NCI-H2196 treated with DMSO at 0.1 percent for 48 hours (cell line): Measurements from ENCODE around the gene ALMS1.
"Not testable (repeated sequence)": the region's sequence is repeated elsewhere in the genome, so short reads cannot be mapped to it uniquely, and the experiment has no call there.

Experiments used
- DNase-seq: peaks from one replicate; lab custom pipeline; 2025; ENCODE audit not compliant: unreplicated experiment; lab: John Stamatoyannopoulos, UW

The ALMS1 gene

DNA sequence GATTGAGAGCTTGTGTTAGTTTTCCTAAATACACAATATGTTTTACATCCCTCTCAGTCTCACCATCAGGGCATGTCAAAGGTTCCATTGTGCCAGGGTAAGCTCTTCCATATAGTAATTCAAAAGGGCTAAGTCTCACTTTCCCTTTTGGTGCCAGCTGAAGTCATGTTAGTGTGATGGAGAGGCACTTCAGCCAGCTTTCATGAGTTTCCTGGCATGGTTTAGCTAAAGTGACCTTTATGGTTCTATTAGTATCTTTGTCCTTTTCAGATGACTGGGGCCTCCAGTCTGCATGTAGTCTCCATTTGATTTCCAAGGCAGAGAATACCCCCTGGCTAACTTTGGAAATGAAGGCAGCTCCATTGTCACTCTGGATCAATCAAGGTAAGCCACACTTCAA, 229.4 kb downstream of the ALMS1 start:
- no peak for DNase-seq

DNA sequence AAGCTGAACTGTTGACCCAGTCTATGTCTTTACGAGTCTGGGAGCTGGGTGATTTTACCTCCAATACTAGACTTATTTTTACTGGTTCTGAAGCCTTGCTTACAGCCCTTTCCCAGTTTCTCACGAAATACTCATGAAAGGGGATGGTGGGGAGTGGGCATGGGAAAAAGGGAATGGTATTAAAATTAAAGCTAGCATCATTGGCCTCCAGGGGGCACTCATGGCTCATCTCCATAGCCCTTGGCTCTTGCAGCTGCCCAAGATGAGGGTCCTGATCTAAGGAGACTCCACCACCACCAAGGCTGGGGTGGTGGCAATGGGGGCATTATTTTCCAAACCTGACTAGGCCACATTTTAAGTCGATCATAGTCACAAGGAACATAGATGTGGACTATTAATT, 234.3 kb downstream of the ALMS1 start:
- not testable (repeated sequence) for DNase-seq

DNA sequence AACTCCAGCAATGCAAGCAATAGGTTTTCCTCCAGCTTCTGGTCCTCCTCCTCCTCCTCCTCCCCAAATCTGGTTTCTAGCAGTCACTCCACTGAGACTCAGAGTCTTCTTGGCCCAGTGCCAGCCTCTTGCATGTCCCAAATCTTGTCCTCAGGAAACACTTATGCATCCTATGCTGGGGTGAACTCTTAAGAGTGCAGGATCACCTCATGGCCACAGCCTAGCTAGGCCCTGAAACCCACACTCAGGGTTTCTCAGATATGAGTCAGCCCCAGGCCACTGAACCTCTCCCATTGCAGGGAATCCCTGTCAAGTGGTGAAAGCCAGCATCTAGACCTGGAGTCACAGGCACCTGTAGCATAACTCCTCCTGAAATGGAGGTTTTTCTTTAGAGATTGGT, 238.4 kb downstream of the ALMS1 start:
- not testable (repeated sequence) for DNase-seq

DNA sequence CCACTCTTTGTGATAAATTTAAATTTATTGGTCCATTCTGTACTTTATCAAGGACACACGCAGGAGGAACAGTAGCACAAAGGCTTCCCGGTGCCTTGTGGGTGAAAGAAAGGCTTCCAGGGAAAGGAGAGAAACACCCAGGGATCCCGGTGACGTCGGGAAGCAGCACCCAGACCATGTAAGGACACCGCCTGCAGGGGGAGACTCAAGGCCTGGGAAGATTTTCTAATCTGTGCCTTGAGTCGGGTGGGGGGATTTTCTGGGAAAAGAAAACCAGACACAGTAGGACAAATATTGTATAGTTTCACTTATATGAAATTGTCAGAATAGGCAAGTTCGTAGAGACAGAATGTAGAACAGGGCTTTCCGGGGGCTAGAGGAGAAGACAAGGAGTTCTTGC, 239.0 kb downstream of the ALMS1 start:
- DNase-seq: not testable (repeated sequence)

DNA sequence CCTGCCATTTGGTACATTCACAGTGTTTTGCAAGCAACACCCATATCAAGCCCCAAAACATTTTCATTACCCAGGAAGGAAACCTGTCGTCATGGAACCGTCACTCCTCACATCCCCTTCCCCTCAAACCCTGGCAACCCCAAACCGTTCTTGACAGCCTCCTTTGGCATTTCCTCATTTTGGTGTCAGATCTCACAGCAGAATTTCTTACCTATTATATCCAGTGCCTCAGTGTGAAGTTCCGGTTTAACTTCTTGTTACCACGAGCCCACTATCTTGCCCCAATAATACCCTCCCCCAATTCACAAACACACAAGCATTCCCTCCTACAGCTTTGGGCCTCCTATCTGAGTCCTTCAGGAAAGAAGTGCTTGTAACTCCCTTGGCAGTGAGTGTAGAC, 240.6 kb downstream of the ALMS1 start:
- DNase-seq: not testable (repeated sequence)

DNA sequence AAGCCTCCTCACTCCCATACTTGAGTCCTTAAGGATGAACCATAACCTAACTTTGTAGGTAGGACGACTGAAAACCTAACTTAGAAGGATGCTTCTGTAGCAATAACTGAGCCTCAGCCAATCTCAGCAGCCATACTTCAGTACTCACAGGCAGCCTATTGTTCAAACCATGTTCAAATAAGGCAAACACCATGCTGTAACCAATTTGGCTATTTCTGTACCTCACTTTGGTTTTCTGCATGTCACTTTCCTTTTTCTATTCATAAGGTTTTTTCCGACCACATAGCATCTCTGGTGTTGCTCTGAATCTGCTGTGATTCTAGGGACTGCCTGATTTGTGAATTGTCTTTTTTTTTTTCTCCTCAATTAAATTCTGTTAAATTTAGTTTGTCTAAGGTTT, 242.9 kb downstream of the ALMS1 start:
- not testable (repeated sequence) for DNase-seq

DNA sequence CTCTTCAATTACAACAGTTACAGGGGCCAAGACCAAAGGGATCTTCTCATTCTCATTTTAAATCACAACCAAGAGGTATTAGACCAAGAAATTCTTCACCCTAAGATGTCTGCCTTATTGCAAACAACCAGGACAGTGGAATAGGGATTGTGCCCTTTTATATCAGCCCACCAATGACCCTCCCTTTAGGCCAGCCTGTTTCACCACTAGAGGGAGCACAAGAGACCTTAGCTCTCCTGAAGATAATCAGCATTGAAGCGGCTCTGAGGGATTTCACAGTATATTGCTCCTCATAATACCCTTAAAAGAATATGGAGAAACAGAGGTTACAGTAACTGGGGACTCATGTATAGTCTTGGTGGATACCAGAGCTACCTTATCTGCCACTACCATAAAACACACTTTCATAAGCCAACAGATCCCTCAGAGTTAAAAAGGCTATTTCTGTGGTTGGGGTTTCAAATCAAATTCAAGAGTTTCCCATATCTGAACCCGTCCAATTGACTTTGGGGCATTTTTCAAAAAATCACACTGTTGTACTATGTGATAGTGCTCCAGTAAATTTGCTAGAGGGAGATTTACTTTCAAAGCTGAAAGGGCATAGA, 245.1 kb downstream of the ALMS1 start:
- not testable (repeated sequence) for DNase-seq

DNA sequence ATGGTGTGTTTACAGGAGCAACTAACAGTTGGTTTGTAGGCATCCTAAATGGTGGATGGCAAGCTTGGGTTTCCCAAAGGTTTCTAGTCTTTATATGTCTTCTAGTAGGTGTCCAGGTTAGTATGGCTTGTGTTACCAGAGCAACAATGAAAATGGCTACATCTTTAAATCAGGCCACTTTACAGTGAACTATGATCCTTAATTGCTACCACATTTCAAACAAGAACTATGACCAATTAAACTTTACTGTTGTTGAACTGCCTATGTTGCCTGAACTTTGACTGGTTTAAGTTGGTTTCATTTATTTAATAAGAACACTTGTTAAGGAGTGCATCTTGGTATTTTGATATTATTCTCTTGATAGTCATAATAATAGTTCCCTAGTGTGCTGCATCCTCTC, 251.3 kb downstream of the ALMS1 start:
- not testable (repeated sequence) for DNase-seq

DNA sequence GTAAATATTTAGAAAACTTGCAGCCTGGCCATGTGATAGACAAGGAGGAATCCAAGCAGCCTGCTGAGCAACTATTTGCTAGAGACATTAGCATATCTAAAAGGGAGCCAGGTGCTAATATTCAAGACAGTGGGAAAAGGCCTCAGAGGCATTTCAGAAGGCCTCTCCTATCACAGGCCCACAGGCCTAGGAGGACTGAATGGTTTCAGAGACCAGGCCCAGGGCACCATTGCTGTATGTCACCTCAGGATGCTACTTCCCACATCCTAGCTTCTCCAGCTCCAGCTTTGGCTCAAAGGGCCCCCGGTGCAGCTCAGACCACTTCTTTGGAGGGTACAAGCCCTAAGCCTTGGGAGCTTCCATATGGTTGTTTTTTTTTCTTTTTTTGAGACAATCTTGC, 252.8 kb downstream of the ALMS1 start:
- no peak for DNase-seq

DNA sequence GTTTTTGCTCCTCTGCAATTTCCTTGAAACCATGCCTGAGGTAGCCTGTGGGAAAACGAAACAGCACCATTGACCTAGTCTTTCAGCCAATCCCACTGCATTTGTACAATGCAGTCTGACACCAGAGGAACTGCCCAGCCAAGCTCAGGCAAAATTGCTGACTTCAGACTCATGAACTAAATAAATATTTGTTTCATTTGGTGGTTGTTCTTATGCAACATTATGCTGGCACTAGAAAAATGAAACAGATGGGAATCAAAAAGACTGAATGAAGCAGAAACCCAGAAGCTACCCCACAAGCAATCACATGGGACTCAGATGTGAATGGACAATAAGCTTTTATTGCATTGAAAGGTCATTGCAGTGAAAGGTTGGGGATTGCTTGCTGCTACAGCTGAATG, 254.9 kb downstream of the ALMS1 start:
- DNase-seq: no peak

DNA sequence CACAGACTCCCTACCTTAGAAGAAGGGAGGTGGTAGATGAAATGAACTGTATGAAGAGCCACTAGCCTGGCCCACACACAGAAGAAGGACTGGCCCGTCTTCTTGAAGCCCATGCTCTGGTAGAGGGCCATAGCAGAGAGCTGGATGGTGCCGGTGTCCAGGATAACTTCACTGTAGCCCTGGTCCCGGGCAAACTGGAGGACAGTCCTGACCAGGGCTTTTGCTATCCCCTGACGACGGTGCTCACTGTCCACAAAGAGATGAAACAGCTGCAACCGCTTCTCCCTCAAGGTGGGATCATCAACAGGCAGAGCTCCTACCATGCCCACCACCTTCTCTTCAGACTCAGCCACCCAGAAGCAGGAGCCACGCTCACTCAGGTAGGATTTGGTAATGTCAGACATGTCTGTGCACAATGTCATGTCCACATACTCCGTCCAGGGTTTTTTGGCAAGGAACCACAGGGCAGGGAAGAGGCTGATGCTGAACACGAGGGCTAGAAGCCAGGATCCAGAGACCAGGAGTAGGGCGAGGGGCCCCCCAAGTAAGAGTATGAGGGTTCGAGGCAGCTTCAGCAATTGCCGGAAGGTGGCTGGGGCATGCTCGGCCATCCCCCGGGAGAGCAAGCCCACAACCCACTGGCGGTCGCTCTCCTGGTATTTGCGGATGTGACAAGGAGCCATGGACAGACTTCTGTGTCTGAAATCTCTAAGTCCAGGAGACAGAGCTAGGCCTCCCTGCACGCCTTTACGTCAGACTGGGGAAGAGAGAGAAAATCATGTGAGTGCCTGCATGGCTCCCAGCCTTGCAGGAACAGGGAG, 255.5 kb downstream of the ALMS1 start:
- no peak for DNase-seq

DNA sequence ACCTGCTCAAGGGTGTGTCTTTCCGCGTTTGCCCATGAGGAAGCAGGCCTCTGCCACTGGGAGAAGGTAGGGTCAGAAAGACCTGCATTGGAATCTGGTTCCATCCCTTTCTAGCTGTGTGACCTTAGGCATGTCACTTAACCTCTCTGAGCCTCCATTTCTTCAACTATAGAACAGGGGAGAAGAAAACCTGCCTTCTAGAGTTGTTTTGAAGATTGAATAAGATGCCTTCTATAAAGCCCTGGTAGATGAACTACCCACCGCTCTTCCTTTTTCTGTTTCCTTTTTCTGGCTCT, 256.1 kb downstream of the ALMS1 start:
- no peak for DNase-seq

DNA sequence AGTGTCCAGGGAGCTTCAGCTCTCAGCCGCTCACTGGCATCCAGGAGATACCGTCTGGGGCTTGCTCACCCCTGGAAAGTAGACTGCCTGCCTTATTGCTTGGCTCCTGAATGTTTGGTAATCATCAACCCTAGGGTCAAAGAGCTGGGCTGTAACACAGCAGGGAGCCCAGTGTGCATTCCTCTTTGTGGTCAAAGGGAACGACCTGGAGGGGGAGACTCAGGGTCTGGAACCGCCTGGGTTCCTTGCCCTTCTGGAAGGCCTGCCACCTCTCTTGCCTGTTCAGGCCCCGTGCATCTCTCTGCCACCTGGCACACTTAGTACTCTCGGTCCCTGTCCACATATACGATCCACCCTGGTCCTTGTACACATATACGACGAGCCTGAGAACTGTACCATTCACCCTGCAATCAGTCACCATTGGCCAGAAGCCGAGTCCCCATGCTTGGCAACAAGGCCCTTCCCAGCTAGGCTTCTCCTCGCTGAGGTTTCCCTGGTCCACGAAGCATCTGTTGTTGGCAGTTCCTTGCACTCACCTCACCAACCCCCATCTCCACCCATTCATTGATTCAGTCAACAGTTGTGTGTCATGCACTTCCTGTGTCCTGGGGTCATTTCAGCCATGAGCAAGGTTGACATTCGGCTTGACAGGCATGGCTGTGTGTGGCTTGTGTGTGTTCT, 256.8 kb downstream of the ALMS1 start, which contains the start of gene NAT8:
TSS of gene NAT8 (minus strand) at position 85 of the 681 bp plus-strand sequence. CDS start 794 bp downstream, outside the sequence.
- no peak for DNase-seq

DNA sequence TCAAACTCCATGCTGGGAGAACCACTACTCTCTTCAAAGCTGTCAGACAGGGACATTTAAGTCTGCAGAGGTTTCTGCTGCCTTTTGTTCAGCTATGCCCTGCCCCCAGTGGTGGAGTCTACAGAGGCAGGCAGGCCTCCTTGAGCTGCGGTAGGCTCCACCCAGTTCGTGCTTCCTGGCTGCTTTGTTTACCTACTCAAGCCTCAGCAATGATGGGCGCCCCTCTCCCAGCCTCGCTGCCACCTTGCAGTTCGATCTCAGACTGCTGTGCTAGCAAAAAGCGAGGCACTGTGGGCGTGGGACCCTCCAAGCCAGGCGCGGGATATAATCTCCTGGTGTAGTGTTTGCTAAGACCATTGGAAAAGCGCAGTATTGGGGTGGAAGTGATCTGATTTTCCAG, 262.1 kb downstream of the ALMS1 start:
- DNase-seq: not testable (repeated sequence)

DNA sequence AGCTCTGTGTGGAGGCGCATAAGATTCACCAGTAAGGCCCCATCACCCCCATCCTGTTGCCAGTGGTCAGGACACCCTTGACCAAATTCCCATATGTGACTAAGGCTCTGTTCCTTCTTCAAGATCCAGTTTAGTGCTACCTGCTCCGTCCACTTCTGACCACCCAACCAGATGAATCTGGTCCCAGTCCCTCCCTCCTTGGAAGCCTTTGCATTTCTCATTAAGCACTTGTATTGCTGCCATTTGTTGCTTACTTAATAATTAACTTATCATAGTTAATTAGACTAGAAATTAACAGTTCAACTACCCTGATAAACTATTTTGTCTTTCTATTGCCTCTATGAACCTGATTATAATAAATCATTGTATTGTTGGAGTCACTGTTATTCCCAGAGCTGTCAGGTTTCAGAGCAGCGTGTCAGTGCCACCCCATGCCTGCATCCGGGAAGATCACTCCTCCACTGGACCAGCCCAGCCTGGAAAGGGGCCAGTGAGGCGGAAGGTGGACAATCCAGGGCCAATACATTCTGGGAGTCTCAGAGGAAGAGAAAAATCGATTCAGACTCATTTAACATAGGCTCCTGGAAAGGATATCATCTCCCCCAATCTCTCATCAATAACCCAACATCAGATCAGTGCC, 266.1 kb downstream of the ALMS1 start:
- no peak for DNase-seq

DNA sequence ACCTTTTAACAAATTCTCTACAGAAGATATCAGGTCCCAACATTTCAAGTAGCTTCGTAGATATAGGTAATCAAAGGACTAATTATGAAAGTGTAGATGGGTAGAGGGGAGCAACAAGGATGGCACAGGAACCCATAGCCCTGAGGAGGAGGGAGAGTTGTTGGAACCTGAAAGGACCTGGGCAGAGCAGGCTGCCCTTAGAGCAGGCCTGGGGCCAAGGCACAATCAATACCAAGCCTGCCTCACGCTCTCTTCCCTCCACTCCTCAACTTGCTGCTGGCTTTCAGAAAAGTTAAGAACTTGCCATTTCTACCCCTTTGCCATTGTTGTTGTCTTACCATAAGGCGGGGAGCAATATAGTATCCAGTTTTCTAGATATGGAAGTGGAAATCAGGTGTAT, 266.7 kb downstream of the ALMS1 start:
- no peak for DNase-seq

DNA sequence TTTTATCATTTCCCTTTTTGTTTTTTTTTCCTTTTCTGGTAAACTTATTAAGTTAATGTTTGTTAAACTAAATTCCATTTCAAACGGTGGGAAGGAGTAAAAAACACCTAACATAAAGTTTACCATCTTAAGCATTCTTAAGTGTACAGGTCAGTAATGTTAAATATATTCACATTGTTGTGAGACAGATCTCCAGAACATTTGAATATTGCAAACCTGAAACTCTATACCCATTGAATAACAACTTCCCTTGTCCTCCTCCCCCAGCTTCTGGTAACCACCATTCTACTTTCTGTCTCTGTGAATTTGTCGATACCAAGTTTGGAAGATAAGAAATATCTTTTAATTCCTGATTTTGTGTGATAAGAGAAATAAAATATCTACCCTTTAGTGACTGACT, 268.5 kb downstream of the ALMS1 start:
- DNase-seq: no peak
